ENCODE results near the gene SH3GL2.

- TF ChIP-seq CTCF (IDR thresholded peaks at IDR 0.05) (no peak), POLR2A (IDR thresholded peaks at IDR 0.05) (no peak)
These were observed 245.3 kb downstream of the SH3GL2 start for GRCh38 chr9:17824191-17824590.

Data from Peyer's patch (tissue), 4 donors.